Vagina (tissue), 2 donors: Measurements from ENCODE around the gene PHF20.

ENCODE experiments used
- CTCF ChIP-seq, 3 experiments: fragments of 450-650 bp in 2 of 3; fragments of 200-600 bp in 1 of 3; sonication (generic) in 1 of 3; IDR thresholded peaks; one replicate each; pipeline ENCODE4 v1.5.1; 2017 to 2019; ENCODE audit warnings: antibody characterized with exemption in 3 of 3, mild to moderate bottlenecking in 2 of 3, moderate library complexity in 2 of 3
- POLR2A ChIP-seq, 2 donors: fragments of 450-650 bp; IDR thresholded peaks; one replicate each; pipeline ENCODE4 v1.6.1; 2017; ENCODE audit warnings: antibody characterized with exemption in 2 of 2, mild to moderate bottlenecking in 2 of 2, moderate library complexity in 2 of 2
- POLR2AphosphoS5 ChIP-seq, 2 donors: sonication (generic); formaldehyde crosslinking; IDR thresholded peaks; one replicate each; pipeline ENCODE4 v1.9.0; 2017; ENCODE audit warnings: antibody characterized with exemption in 2 of 2, mild to moderate bottlenecking in 2 of 2, low read depth in 1 of 2; ENCODE audit not compliant: insufficient read depth in 1 of 2

- TF ChIP-seq POLR2A (IDR thresholded peaks at IDR 0.05): no peak
- TF ChIP-seq CTCF (IDR thresholded peaks at IDR 0.05): no peak
- TF ChIP-seq POLR2AphosphoS5 (IDR thresholded peaks at IDR 0.05; ENCODE audit: insufficient read depth in 1 of 2, low read depth in 1 of 2): no peak
These were observed 111.5 kb downstream of the PHF20 start for GRCh38 chr20:35883336-35883777.
